HepG2 (cell line): Measurements from ENCODE around the gene ARHGEF16. TPM values are rescaled to one million over a fixed set of nuclear protein-coding genes. Genes with fewer than 3 reads are reported as not detected.

Experiments
- AHR ChIP-seq: IDR thresholded peaks from 2 replicates; pipeline ENCODE4 v1.6.1; 2018; ENCODE audit warnings: missing genetic modification reagents, missing compliant biosample characterization
- BCL6 ChIP-seq: IDR thresholded peaks from 2 replicates; pipeline ENCODE4 v1.6.1; 2016; ENCODE audit warnings: missing genetic modification reagents, missing compliant biosample characterization
- BRCA1 ChIP-seq: sonication (generic); formaldehyde crosslinking; IDR thresholded peaks from 2 replicates; pipeline ENCODE4 v1.4.0; 2020; ENCODE audit warnings: missing genetic modification reagents
- CBX2 ChIP-seq, 2 experiments: fragments of 200-600 bp in 1 of 2; sonication (generic); formaldehyde crosslinking in 1 of 2; IDR thresholded peaks; 2 replicates each; pipeline versions ENCODE4 v1.7.0 to v1.8.1; 2018 to 2022; ENCODE audit warnings: low read depth in 2 of 2, low read length in 1 of 2, mild to moderate bottlenecking in 1 of 2, missing genetic modification reagents in 1 of 2
- DPF2 ChIP-seq: sonication (generic); formaldehyde crosslinking; IDR thresholded peaks from 2 replicates; pipeline ENCODE4 v1.4.0; 2020; ENCODE audit warnings: mild to moderate bottlenecking, low read depth, missing genetic modification reagents, borderline replicate concordance
- GTF3A ChIP-seq: sonication (generic); formaldehyde crosslinking; conservative IDR thresholded peaks from 2 replicates; pipeline ENCODE4 v1.4.0; 2020; ENCODE audit warnings: mild to moderate bottlenecking, missing genetic modification reagents
- HMG20B ChIP-seq: conservative IDR thresholded peaks from 2 replicates; pipeline ENCODE4 v1.6.1; 2016; ENCODE audit warnings: missing genetic modification reagents, missing compliant biosample characterization
- ISX ChIP-seq: sonication (generic); formaldehyde crosslinking; conservative IDR thresholded peaks from 2 replicates; pipeline ENCODE4 v1.5.0; 2020; ENCODE audit warnings: missing genetic modification reagents
- KLF15 ChIP-seq: sonication (generic); formaldehyde crosslinking; IDR thresholded peaks from 2 replicates; pipeline ENCODE4 v1.8.1; 2023; ENCODE audit warnings: borderline replicate concordance, mild to moderate bottlenecking, inconsistent platforms, missing genetic modification reagents, mixed read lengths
- POLR2AphosphoS5 ChIP-seq: IDR thresholded peaks from 2 replicates; pipeline ENCODE4 v1.6.1; 2012; ENCODE audit warnings: low read depth, low read length
- RARA ChIP-seq: IDR thresholded peaks from 2 replicates; pipeline ENCODE4 v1.6.1; 2016; ENCODE audit warnings: missing genetic modification reagents, missing compliant biosample characterization
- SRSF9 ChIP-seq: fragments of 200-400 bp; formaldehyde crosslinking; IDR thresholded peaks from 2 replicates; pipeline ENCODE4 v1.6.1; 2018; ENCODE audit warnings: borderline replicate concordance, mild to moderate bottlenecking, low read depth, low read length; ENCODE audit not compliant: insufficient read depth, poor library complexity, severe bottlenecking
- STAT5B ChIP-seq: sonication (generic); formaldehyde crosslinking; IDR thresholded peaks from 2 replicates; pipeline ENCODE4 v1.4.0; 2020; ENCODE audit warnings: missing genetic modification reagents
- TSC22D2 ChIP-seq: sonication (generic); formaldehyde crosslinking; IDR thresholded peaks from 2 replicates; pipeline ENCODE4 v1.5.1; 2020; ENCODE audit warnings: missing genetic modification reagents, mild to moderate bottlenecking, borderline replicate concordance
- XBP1 ChIP-seq: sonication (generic); formaldehyde crosslinking; IDR thresholded peaks from 2 replicates; pipeline ENCODE4 v1.5.0; 2020; ENCODE audit warnings: missing genetic modification reagents
- ZIK1 ChIP-seq: sonication (generic); formaldehyde crosslinking; IDR thresholded peaks from 2 replicates; pipeline ENCODE4 v1.5.0; 2020; ENCODE audit warnings: mild to moderate bottlenecking, low read depth, missing genetic modification reagents, borderline replicate concordance
- ZNF24 ChIP-seq: fragments of 450-650 bp; IDR thresholded peaks from 2 replicates; pipeline ENCODE4 v1.6.1; 2017; ENCODE audit warnings: antibody characterized with exemption, mild to moderate bottlenecking
- ZNF326 ChIP-seq: sonication (generic); formaldehyde crosslinking; IDR thresholded peaks from 2 replicates; pipeline ENCODE4 v1.4.0; 2020; ENCODE audit warnings: missing genetic modification reagents, borderline replicate concordance
- ZNF496 ChIP-seq: sonication (generic); formaldehyde crosslinking; IDR thresholded peaks from 2 replicates; pipeline ENCODE4 v1.8.1; 2023; ENCODE audit warnings: mild to moderate bottlenecking, moderate library complexity, missing genetic modification reagents; ENCODE audit not compliant: insufficient replicate concordance
- ZNF510 ChIP-seq: sonication (generic); formaldehyde crosslinking; IDR thresholded peaks from 2 replicates; pipeline ENCODE4 v1.4.0; 2020; ENCODE audit warnings: low read depth, mild to moderate bottlenecking, missing genetic modification reagents
- ZNF713 ChIP-seq: sonication (generic); formaldehyde crosslinking; IDR thresholded peaks from 2 replicates; pipeline ENCODE4 v1.4.0; 2020; ENCODE audit warnings: mild to moderate bottlenecking, missing genetic modification reagents
- polyA plus RNA-seq, 8 experiments: library from polyadenylated mRNA; depleted of rRNA in 3 of 8; stranded (reverse) in 7 of 8; unstranded in 1 of 8; fragments of >200 nt; fragmentation: Illumina TruSeq in 4 of 8; extraction: Trizol in 4 of 8; gene quantifications; 2 replicates each; pipeline versions ENCODE4 v1.2.1 to v1.2.3, GENCODE V29; 2011 to 2016; ENCODE audit warnings: low read depth in 4 of 8, missing spikeins in 1 of 8, mixed read lengths in 1 of 8; ENCODE audit not compliant: insufficient read depth in 1 of 8
- total RNA-seq, 5 experiments: library from RNA; depleted of rRNA; stranded (reverse); fragments of >200 nt; fragmentation: Illumina TruSeq; extraction: Trizol; gene quantifications; 2 replicates each; pipeline ENCODE4 v1.2.3, GENCODE V29; 2016; ENCODE audit warnings: low read depth in 1 of 5
- TF ChIP-seq, protein P1 (sequence below): sonication (generic); IDR thresholded peaks from 2 replicates; pipeline ENCODE4 v1.6.1; 2016; ENCODE audit warnings: low read depth, borderline replicate concordance
- TF ChIP-seq, protein P2 (sequence below): fragments of 450-650 bp; IDR thresholded peaks from 2 replicates; pipeline ENCODE4 v1.6.1; 2016
- TF ChIP-seq, protein P3 (sequence below): sonication (generic); formaldehyde crosslinking; IDR thresholded peaks from 2 replicates; pipeline ENCODE4 v1.8.0; 2022; ENCODE audit warnings: mild to moderate bottlenecking, missing genetic modification reagents, borderline replicate concordance
- TF ChIP-seq, protein P4 (sequence below): sonication (generic); formaldehyde crosslinking; IDR thresholded peaks from 2 replicates; pipeline ENCODE4 v1.4.0; 2020; ENCODE audit warnings: missing genetic modification reagents

ARHGEF16 gene
- total and polyA plus RNA-seq, 2 of the 13 experiments (the other 11 are each of a cell fraction or from before 2014, with no cell fraction given), result 20.3 to 39.9 TPM

DNA sequence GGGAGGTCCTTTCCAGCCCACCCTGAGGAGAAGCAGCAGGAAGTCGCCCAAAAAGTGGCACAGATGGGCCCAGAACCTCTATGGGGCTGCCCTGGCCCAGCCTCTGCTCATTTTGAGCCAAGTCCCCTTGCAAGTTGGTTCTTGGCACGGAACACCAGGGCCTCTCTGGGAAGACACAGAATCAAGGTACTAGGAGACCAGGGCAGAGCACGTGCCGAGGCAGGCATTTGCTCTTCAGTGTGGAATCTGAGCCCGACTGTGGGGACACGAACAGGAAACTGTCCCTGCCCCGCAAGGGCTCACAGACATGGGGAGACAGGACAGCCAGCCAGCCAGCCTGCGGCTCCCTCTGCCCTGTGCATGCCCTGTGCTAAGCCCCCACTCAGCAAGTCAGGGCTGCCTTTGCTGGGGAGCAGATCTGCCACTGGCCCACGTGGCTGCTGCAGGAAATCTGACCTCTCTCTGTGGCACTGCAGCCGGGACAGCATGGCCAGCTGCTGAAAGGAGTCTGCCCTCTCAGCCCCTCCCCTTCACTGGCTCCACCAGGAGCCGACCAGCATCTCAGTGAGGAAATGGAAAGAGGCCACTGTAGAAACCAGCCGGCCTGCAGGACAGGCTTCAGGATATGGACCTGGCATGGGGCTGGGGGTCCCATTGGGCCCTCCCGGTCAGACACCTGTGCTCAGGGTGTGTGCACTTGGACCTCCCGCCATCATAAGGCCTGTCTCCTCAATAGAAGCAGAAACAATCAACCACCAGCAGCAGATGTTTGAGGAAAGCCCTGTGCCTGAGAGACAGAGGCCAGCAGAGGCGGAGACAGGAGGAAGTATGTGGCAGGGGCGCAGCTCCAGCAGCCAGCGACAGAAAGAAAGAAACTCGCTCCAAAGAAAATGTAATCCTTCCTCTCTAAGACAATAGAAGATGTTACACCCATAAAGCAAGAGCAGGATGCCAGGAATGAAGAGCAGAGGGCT is 3.7 kb downstream of the ARHGEF16 start (continued):
- TF ChIP-seq POLR2AphosphoS5, result no peak; the same call in 1 of the 2 replicates
- no peak for TF ChIP-seq AHR (CRISPR knock-in tag)
- TF ChIP-seq, protein P1, sequence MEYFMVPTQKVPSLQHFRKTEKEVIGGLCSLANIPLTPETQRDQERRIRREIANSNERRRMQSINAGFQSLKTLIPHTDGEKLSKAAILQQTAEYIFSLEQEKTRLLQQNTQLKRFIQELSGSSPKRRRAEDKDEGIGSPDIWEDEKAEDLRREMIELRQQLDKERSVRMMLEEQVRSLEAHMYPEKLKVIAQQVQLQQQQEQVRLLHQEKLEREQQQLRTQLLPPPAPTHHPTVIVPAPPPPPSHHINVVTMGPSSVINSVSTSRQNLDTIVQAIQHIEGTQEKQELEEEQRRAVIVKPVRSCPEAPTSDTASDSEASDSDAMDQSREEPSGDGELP, result peak; percentile 29; the same call in 1 of the 2 replicates
- TF ChIP-seq ZNF496 (CRISPR knock-in tag), result no peak
- TF ChIP-seq BRCA1 (CRISPR knock-in tag), result no peak
- no peak for TF ChIP-seq CBX2 (IDR thresholded peaks at IDR 0.05; ENCODE audit: low read depth, low read length)
- TF ChIP-seq CBX2 (CRISPR knock-in tag; IDR thresholded peaks at IDR 0.05; ENCODE audit: low read depth), result no peak
- no peak for TF ChIP-seq ISX (CRISPR knock-in tag)
- no peak for TF ChIP-seq TSC22D2 (CRISPR knock-in tag)
- no peak for TF ChIP-seq KLF15 (CRISPR knock-in tag)
- no peak for TF ChIP-seq ZNF24
- TF ChIP-seq, protein P2, sequence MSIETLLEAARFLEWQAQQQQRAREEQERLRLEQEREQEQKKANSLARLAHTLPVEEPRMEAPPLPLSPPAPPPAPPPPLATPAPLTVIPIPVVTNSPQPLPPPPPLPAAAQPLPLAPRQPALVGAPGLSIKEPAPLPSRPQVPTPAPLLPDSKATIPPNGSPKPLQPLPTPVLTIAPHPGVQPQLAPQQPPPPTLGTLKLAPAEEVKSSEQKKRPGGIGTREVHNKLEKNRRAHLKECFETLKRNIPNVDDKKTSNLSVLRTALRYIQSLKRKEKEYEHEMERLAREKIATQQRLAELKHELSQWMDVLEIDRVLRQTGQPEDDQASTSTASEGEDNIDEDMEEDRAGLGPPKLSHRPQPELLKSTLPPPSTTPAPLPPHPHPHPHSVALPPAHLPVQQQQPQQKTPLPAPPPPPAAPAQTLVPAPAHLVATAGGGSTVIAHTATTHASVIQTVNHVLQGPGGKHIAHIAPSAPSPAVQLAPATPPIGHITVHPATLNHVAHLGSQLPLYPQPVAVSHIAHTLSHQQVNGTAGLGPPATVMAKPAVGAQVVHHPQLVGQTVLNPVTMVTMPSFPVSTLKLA, result no peak
- TF ChIP-seq ZIK1 (CRISPR knock-in tag), result no peak
- TF ChIP-seq SRSF9, result no peak
- 0 out of 2 replicates have a peak, but pooled peaks have one; percentile 27 for TF ChIP-seq RARA (CRISPR knock-in tag)
- no peak for TF ChIP-seq DPF2 (CRISPR knock-in tag)
- no peak for TF ChIP-seq ZNF510
- TF ChIP-seq GTF3A (CRISPR knock-in tag), result no peak
- TF ChIP-seq ZNF713 (CRISPR knock-in tag), result no peak
- TF ChIP-seq STAT5B (CRISPR knock-in tag), result no peak
- TF ChIP-seq, protein P3, sequence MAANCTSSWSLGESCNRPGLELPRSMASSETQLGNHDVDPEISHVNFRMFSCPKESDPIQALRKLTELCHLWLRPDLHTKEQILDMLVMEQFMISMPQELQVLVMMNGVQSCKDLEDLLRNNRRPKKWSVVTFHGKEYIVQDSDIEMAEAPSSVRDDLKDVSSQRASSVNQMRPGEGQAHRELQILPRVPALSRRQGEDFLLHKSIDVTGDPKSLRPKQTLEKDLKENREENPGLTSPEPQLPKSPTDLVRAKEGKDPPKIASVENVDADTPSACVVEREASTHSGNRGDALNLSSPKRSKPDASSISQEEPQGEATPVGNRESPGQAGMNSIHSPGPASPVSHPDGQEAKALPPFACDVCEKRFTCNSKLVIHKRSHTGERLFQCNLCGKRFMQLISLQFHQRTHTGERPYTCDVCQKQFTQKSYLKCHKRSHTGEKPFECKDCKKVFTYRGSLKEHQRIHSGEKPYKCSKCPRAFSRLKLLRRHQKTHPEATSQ, result no peak
- TF ChIP-seq XBP1 (CRISPR knock-in tag), result no peak
- no peak for TF ChIP-seq HMG20B (CRISPR knock-in tag)
- no peak for TF ChIP-seq ZNF326 (CRISPR knock-in tag)
- no peak for TF ChIP-seq BCL6
- TF ChIP-seq, protein P4, sequence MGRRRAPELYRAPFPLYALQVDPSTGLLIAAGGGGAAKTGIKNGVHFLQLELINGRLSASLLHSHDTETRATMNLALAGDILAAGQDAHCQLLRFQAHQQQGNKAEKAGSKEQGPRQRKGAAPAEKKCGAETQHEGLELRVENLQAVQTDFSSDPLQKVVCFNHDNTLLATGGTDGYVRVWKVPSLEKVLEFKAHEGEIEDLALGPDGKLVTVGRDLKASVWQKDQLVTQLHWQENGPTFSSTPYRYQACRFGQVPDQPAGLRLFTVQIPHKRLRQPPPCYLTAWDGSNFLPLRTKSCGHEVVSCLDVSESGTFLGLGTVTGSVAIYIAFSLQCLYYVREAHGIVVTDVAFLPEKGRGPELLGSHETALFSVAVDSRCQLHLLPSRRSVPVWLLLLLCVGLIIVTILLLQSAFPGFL (CRISPR knock-in tag), result no peak
